Renal cortex interstitium (tissue), 11 donors: ENCODE measurements around the gene LHPP. TPM values are rescaled to one million over a fixed set of nuclear protein-coding genes. Genes with fewer than 3 reads are reported as not detected.
A peak's percentile ranks its signal among the peaks of the same experiment; 100 is the strongest.
"Not testable (repeated sequence)": the region's sequence is repeated elsewhere in the genome, so short reads cannot be mapped to it uniquely, and the experiment has no call there.

Experiments used
- DNase-seq, 11 donors: peaks; one replicate each; pipeline ENCODE4 v3.0.0-alpha.2; 2013; ENCODE audit warnings: low read depth in 9 of 11, low spot score in 4 of 11; ENCODE audit errors: extremely low read depth in 1 of 11
- polyA plus RNA-seq, 3 donors: library from polyadenylated mRNA; unstranded; fragments of 120-200 nt; gene quantifications; one replicate each; pipeline ENCODE4 v1.2.1, GENCODE V29; 2013; ENCODE audit not compliant: insufficient read length in 3 of 3

Gene LHPP
- polyA plus RNA-seq, 3 donors, result 16.5 to 24.8 (median 22.0) TPM

DNA sequence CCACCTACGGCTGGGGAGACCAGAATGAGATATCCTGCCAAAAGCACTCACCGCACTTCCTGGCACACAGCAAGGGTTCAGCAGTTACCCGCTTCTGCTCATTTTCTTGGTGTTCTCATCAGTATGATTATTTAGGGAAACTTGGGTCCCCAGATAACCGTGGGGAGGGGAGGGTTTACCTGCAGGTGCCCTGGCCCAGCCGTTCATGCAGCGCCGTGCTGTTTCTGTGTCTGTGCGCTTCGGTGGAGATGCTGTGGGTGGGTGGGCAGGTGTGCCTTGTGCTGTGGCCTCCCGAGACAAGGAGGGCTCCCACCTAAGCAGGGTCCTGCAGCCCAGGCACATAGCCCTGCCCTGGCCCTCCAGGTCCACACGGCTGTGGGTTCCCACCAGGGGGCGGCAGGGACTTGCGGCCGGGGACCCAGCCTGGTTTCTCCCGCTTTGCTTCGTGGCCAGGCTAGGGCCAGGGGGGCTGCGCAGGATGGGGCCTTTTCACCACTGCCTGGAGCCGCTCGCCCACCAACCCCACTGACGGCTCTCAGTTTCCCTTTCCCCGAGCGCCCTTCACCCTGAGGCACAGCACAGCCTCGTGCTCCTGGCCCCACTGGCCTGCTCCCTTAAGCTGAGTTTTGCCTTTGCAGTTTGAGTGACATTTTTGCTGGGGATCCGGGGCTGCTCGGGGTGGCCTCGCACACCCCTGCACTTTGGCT lies 78.5 kb downstream of the LHPP start:
- DNase-seq, result peak in 3 of 11 donors; percentile 48 to 60 (median 52)

DNA sequence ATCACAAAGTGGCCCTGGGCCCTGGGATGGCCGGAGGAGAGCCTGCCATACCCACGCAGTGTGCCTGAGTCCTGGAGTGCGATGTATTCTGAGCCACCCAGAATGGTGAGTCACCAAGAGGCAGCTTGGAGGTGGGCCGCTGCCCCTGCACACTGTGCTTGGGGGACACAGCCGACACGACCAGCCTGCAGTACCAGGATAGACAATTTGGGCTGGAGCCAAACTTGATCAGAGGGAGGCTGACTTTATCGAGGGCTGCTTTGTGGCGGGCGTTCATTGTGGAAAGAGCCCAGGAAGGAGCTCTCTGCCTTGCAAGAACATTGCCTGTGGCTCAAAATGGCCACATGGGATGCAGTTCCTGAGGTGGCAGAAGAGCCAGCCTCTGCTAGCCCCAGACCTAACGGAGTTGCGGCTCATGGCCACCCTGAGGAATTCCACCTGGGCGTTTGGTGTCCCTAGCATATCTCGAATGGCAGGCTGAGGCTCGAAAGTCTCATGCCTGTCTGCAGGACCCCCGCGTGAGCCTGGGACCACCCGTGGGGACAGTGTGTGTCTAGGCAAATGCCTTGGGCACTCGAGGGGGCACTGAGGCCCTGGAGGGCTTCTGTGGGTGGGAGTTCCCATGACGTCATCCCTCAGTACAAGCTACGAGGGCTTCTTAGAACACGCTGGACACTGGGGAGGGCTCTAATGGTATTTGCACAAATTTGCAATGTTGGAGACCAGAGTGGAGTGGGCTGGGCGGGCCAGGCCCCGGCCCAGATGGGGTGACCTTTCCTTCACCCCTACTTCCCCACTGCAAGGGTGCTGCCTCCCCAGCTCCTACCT lies 79.7 kb downstream of the LHPP start:
- DNase-seq, result no peak

DNA sequence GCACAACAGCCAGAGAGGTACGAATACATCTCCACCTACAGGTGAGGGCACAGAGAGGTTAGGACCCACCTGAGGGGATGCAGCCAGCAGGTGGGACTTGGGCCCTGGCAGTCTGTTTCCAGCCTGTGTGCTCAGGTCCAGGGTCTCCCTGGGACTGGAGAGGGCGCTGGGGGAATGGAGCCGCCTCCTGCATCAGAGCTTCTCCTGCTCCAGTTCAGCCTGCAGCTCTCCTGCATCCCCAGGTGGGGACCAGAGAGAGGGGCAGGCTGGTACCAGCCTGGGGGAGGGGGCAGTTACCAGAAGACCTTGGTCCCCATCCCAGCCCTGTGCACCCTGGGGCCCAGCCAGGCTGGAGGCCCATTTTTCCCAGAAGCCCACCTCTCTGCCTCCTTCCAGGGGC lies 80.7 kb downstream of the LHPP start:
- DNase-seq, result no peak

DNA sequence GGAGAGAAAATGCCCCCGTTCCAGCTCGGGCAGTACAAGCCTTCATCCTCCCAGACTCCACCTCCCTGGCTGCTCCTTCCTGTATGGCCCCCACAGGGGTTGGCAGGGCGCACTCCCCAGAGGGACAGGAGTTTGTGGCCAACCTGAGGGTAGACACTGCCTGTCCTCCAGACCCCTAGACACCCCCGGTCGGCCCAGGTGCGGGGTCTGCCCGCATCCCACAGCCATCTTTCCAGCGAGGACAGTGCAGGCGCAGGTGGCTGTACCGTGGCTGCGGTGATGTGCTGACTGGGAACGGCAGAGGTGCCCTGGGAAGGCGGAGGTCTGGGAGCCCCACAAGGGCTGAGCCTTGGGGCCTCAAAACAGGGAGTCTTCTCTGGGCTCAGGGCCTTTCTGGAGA lies 81.5 kb downstream of the LHPP start:
- no peak for DNase-seq

DNA sequence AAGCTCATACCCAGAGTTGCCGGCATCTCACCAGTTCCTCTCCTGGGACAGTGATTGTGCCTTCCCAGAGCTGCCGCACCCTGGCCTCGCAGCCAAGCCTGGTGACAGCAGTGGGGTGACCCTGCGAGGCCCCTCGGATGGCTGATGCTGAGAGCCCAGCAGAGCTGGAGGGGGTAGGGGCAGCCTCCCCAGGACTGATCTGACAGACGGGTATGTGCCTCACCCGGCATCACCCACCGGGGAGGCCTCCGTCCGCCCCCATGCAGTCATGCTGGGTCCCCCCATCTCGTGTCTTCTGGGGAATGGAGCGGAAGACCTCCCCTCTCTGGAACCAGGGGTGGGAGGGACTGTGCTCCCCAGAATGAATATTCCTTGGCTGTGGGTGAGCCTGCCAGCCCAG lies 82.3 kb downstream of the LHPP start:
- no peak for DNase-seq

DNA sequence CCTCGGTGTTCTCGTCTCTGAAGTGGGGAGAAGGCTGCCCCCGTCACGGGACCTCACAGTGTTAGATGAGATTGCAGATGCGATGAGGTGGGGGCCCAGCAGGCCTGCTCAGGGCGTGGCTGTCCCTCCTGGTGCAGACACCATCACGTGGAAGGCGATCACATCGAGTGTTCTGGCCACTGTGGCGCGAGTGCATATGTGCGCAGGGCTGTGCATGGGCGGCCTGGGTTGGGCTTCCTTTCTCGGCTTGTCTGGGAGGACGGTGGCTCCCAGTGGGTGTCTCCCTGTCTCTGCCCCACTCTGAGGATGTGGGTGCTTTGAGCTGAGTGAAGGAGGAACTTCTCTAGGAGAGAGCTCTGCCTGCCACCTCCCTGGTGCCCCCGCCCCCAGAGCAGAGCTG lies 83.1 kb downstream of the LHPP start:
- DNase-seq, result no peak

DNA sequence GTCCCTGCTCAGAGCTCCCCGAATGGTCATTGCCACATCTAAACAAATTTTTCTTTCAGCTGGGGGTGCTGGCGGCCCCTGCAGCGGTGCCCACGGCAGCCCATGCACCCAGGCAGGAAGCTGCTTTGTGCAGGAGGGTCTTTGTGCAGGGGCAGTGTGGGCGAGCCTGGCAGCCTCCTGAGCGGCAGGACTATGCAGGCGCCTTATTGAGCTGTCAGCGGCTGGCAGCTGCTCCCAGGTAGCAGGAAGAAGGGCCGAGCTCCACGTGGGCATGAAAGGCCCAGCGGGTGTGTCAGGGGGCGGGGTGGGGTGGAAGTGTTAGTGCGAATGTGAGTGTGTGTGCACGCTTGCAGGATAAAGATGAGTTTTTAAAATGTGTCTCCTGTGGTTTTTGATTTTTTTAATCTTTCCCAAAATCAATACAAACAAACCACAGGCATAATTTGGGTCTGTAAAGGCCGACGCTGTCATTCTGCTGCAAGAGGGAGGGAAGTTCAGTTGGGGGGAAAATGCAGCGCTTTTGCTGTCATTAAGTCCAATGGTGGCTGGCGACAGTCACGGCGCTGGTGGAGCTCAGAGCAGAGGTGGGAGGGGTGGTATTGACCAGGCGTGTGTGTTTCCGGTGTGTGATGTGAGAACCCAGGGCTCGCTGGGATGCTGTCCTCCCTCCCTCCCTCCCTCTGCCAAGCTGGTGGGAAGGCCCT lies 83.9 kb downstream of the LHPP start:
- no peak for DNase-seq

DNA sequence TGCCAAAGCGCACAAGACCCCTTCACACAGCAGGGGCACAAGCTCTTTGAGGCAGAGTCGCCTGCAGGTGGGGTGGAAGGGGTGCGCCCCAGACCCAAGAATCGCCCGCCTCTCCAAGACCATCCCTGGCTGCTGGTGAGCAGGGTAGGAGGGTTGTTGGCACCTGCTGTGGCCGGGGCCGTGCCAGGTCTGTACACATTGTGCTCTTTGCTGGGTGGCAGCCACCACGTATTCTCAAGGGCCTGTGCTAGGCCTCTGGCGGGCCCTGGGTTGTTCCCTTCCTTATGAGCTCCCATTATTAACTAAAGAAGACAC lies 84.4 kb downstream of the LHPP start:
- no peak for DNase-seq

DNA sequence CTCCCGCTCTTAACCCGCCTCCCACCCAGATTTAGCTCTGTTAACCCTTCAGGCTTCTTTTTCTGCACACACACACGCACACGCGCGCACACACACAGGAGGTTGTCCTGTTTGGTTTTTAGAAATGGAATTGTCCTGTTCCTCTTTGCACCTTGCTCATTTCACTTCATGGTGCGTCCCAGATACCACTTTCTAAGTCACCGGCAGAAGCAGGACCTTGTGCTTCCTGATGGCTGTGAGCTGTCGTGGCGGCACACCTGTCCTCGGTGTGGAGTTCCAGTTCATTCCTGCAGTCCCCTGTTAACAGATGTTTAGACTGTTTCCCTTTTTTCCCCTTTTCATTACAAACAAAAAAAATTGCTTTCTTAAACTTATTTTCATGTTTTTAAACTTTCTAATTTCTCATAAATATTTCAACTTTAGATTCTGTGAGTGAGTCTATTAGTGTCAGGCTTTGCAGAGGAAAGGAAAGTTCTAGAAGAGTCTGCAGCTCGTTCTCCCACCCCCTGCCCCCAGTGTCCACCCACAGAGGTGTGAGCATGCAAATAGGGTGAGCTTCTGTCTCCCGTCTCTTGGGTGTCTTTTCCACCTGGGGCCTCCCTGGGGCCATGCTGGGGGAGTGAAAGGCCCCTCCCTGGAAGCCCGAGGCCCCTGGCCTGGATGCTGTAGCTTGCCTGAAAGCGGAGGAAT lies 85.5 kb downstream of the LHPP start:
- no peak for DNase-seq

DNA sequence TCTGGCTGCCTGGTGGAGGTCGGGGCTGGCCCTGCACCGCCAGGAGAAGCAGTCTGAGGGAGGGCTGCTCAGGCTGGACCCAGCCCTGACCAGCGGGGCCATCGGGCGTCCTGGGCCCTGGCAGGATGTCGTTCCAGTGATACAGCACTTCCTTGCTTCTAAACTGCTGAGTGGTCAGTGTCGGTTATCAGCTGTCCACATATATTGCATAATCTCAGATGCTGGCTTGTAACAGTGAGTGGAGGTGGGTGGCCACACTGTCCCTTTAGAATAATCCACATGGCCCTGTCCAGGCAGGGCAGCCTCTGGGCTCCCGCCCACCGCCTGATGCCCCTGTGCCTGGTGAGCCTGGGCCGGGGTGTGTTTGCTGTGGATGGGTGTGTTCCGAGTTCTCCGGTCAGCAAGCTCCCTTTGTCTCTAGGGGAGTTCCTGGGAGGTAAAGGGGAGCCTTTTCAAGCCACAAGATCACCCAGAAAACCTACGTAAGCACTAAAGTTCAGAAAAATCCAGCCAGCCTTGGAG lies 86.1 kb downstream of the LHPP start:
- DNase-seq, result no peak

DNA sequence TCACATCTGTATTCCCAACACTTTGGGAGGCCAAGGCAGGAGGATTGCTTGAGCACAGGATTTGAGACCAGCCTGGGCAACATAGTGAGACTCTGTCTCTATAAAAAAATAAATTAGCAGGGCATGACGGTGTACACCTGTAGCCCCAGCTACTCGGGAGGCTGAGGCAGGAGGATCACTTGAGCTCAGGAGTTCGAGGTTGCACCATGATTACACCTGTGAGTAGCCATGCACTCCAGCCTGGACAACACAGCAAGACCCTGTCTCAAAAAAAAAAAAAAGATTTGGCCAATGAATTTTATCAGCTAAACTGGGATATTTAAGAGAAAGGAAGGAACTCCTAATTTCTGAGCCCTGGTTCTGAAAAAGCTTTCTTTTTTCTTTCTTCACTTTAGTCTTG lies 87.5 kb downstream of the LHPP start:
- not testable (repeated sequence) for DNase-seq

DNA sequence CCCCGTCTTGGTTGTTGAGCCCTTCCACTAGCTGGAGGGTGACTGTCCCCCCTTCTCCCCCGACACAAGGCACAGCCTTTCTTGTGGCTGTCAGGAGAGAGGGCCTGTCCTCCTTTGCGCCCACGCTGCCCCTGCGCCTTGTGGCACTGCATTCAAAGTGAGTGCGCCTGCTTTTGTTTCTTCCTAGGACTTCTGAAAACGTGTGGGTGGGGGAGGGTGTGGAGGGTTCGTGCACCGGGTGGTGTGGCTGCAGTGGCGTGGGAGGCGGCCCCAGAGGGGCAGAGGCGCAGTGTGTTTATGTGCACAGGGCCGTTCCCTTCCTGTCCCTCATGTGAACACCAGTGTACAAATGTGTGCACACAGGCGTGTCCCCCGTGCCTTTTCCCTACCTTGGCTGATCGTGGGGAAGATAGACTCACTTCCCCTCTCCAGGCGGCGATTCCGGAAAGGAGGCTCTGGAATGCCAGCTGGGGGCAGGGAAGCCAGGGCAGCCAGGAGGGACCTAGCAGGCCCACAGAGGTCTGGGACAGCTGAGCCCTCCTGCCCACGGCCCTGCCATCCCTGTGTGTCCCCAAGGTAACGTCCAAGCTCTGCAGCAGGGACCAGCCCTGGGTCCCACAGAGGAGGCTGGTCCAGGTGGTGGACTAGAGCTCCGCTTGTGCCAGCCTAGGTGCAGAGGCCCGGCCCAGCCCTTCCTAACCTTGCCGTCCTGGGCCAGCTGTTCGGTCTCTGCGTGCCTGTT lies 88.8 kb downstream of the LHPP start:
- DNase-seq, result peak in 1 of 11 donors; percentile 28

DNA sequence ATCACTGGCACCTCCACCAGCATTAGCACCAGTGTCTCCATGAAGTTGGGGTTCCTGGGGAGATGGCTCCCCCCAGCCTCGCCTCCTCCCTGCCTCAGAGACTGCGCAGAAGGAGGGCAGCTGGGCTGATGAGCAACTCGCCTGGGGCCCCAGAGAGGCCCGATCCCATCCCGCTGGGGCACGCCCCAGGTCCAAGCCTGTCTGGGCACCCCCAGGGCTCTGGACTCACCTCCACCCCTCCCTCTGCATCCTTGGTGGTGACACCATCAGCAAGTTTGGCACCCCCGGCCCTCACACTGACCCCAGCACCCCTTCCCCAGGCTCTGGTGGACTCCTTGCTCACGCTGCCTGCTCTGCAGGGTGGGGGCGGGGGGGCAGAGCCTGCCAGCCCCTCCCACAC lies 89.5 kb downstream of the LHPP start:
- no peak for DNase-seq

DNA sequence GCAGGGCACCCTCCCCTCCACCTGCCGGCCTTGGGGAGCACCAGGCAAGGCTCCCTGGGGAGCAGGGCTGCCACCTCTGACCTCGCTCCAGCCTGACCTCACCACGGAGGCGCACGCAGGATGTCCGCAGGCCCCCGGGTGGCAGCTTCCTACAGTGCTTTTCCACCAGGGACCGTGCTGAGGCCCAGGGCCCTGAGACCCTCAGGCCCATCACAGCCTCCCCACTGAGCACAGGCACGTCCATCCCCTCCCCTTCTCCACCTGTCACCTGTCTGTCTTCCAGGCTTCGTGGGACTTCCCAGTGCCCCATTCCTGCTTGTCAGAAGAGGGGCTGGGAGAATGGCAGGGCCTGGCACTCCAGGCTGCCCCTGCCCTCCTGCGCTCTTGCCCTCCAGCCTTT lies 90.1 kb downstream of the LHPP start:
- no peak for DNase-seq

DNA sequence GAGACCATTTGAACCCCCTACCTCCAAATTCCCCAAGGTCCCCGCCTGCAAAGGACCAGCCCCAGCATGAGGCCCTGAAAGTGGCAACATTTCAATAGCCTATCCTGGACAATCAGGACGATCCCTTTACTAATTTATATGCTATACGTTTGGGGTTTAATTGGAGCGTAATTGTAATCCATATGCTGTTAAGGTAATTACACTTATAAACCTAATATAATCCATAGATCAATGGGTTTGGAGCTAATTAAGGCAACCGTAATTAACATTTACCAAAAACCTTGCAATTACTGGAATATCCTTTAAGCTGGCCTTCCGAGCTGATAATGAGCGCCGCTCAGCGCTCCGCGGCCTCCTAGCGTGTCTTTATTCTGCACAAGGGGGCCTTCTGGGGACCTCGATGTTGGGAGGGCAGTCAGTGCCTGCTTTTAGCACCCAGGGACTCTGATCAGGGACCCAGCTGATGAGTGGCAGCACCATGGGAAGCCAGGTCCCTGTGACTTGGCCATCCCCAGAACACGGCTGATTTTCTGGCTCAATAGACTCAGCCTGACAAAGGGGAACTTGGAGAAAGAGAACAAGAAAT lies 91.2 kb downstream of the LHPP start:
- DNase-seq, result no peak

DNA sequence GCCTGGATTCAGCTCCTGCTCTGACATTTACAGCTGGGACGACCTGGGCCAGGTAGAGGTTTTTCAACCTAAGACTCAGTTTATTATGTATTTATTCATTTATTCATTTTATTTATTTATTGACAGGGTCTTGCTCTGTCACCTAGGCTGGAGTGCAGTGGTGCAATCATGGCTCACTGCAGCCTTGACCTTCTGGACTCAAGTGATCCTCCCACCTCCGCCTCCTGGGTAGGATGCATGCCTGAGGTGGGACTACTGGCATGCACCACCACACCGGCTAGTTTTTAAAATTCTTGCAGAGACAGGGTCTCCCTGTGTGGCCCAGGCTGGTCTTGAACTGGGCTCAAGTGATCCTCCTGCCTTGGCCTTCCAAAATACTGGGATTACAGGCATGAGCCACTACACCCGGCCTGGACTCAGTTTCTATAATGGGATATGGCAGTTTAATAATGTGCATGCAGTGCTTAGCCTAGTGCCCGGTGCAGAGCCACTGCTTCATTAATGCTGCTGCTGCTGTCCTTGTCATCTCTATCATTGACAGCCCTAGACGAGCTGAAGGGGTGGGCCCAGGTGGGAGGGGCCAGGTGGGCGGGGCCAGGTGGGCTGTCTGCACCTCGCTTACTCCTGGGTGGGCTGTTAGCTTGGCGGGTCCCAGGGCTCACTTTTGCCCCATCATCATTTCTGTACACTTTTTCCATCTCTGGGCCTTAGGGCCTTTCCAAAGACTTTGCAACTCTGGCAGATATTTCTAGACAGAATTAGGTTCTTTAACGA lies 92.6 kb downstream of the LHPP start:
- DNase-seq, result no peak

DNA sequence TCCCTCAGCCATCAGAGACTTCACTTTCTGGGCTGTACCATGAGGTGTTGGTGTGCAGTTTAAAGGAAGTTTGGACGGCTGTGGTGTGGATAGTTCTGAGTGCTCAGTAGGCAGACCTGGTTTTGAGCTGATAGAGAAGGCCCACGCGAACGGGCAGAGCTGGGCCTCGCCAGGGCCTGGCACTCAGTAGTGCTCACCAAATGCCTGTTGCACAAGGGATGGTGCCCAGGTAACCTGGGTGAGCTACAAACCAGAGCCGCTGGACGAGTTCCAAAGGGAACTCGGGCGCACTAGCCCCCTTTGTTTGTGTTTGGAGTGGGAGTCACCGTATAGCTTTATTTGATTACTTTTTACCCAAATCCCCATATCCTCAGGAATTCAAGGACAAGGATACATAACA lies 95.5 kb downstream of the LHPP start:
- no peak for DNase-seq
